CD4-positive, alpha-beta memory T cell (primary cell): ENCODE measurements around the gene IGSF3. TPM values are rescaled to one million over a fixed set of nuclear protein-coding genes. Genes with fewer than 3 reads are reported as not detected.

ENCODE experiments used
- microRNA-seq: library from miRNA; unstranded; fragments of <30 nt; microRNA quantifications from one replicate; pipeline ENCODE4 v1.2.0, GENCODE V29; 2021; ENCODE audit warnings: borderline replicate concordance, borderline number of aligned reads, borderline microRNAs expressed, mixed read lengths
- polyA plus RNA-seq, 2 donors: library from polyadenylated mRNA; unstranded; fragments of 300-500 nt; fragmentation: Illumina TruSeq; gene quantifications; one replicate each; pipeline ENCODE4 v1.2.3, GENCODE V29; 2021
- total RNA-seq, 2 experiments: library from RNA; stranded (reverse); gene quantifications; one replicate each; pipeline ENCODE4 v1.2.3, GENCODE V29; 2021

The IGSF3 gene
- total and polyA plus RNA-seq, 4 experiments from 2014 or later, result 0.06 TPM; not detected in 3

Small RNAs within 50 kb of the gene (microRNA-seq; reads per million reads assigned to microRNA genes)
- not detected for gene MIR320B1
- gene MIR548AC, result not detected

Other genes with a start within 250 kb of the IGSF3 start
- 10 to 100 TPM; 25.2 to 30.9 TPM for gene CD58, start 96.7 kb downstream of the IGSF3 start, total RNA-seq
- gene CD58, start 96.7 kb downstream of the IGSF3 start, polyA plus RNA-seq, result 10 to 100 TPM; 58.2 to 61.3 TPM
- 100 to 1,000 TPM; 305 to 316 TPM for gene CD2, start 86.7 kb upstream of the IGSF3 start, total RNA-seq
- gene CD2, start 86.7 kb upstream of the IGSF3 start, polyA plus RNA-seq, result 100 to 1,000 TPM; 409 to 471 TPM
- under 1 TPM; 0.44 to 0.55 TPM for gene PTGFRN, start 242.2 kb upstream of the IGSF3 start, total RNA-seq
- under 1 TPM in 1 of 2 donors, not detected in 1; 0.39 TPM for gene PTGFRN, start 242.2 kb upstream of the IGSF3 start, polyA plus RNA-seq